ENCODE data around the gene PPP1R3E. TPM values are rescaled to one million over a fixed set of nuclear protein-coding genes. Genes with fewer than 3 reads are reported as not detected.
A peak's percentile ranks its signal among the peaks of the same experiment; 100 is the strongest.

PPP1R3E gene, protein sequence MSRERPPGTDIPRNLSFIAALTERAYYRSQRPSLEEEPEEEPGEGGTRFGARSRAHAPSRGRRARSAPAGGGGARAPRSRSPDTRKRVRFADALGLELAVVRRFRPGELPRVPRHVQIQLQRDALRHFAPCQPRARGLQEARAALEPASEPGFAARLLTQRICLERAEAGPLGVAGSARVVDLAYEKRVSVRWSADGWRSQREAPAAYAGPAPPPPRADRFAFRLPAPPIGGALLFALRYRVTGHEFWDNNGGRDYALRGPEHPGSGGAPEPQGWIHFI
- 6.5 TPM for polyA plus RNA-seq (2012; ENCODE audit: low read depth, missing spikeins)

DNA sequence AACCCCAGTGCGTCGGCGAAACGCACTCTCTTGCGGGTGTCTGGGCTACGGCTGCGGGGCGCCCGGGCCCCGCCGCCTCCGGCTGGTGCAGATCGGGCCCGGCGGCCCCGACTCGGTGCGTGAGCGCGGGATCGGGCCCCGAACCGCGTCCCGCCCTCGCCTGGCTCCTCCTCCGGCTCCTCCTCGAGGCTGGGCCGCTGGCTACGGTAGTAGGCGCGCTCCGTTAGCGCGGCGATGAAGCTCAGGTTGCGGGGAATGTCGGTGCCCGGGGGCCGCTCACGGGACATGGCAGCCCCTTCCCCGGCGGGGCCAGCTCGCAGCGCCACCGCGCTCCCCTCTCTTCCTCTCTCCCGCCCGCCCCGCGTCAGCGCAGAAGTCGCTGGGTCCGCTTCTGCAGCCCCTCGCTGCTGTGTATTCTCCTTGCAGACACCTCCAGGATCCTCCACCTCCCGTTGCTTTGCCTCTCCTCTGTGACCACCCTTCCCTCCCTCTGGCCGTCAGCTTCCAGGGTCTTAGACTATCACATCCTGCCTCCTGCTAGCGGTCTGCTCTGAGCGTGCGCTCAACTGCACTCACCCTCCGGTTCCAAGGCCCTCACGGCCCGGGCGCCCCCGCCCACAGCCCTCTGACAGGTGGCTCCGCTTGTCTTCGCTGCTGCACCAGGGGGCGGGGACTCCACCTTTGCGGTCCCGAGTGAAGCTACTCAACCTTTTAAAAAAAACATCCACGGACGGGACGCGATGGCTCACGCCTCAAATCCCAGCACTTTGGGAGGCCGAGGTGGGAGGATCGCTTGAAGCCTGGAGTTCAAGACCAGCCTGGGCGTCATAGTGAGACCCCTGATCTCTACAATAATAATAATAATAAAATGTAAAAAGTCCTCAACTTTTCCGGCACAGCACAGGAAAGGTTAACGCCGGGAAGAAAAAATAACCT lies at the start of gene PPP1R3E:
PPP1R3E (minus strand) TSS at position 570 of the 936 bp plus-strand sequence; CDS start at position 287, 283 bp downstream.
- FAIRE-seq = peak; percentile 72
- peak; percentile 64 for DNase-seq (ENCODE audit: insufficient read length, low spot score)
- TF ChIP-seq POU2F2 (IDR thresholded peaks at IDR 0.05; ENCODE audit: low read depth, low read length) (peak; percentile 51; the same call in 1 of the 2 replicates), POLR2A (IDR thresholded peaks at IDR 0.05; ENCODE audit: low read depth, low read length) (peak; percentile 79), POLR2AphosphoS5 (IDR thresholded peaks at IDR 0.05; ENCODE audit: low read depth, low read length) (peak; percentile 83), PAX5 (IDR thresholded peaks at IDR 0.05; ENCODE audit: insufficient read depth, low read length, severe bottlenecking) (no peak), TAF1 (IDR thresholded peaks at IDR 0.05; ENCODE audit: low read depth, low read length) (peak; percentile 64; the same call in 1 of the 2 replicates), SPI1 (IDR thresholded peaks at IDR 0.05; ENCODE audit: low read depth, low read length) (no peak)

DNA sequence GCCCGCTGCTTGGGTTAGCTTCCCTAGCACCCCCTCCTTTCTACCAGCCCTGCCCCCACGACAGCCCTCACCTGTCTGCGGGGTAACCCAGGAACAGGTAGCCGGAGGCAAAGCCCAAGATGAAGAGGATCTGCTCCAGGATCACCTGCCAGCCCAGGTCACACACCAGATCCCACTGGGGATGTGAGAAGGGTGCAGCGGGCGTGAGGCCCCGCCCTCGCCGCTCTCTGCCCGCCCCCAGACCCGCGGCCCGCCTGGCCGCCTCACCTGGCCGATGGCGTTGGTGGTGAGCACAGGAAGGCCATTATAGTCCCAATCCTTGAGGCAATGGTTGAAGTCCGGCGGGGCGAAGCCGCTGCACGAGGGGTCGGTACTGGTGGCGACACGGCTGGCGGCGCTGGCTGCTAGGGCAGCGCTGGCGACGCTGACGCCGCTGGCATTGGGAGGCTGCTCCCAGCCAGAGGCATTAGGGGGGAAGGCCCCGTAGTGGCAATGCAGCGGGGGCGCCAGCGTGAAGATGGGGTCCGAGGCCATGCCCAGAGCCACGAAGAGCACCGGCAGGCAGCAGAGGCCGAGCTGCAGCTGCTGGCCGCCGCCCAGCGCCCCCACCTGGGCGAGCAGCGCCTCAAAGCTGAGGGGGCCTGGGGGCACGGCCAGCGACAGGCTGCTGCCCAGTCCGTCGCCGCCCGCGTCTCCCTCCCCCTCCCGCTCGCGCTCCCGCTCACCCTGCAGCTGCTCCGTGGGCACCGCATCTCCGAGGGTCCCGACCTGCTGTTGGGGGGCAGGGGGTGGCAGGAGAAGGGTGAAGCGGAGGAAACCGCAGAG lies 49.2 kb upstream of the PPP1R3E start:
- TF ChIP-seq POU2F2 (IDR thresholded peaks at IDR 0.05; ENCODE audit: low read depth, low read length) (no peak), POLR2A (IDR thresholded peaks at IDR 0.05; ENCODE audit: low read depth, low read length) (no peak), PAX5 (IDR thresholded peaks at IDR 0.05; ENCODE audit: insufficient read depth, low read length, severe bottlenecking) (no peak), SPI1 (IDR thresholded peaks at IDR 0.05; ENCODE audit: low read depth, low read length) (no peak), POLR2AphosphoS5 (IDR thresholded peaks at IDR 0.05; ENCODE audit: low read depth, low read length) (no peak), TAF1 (IDR thresholded peaks at IDR 0.05; ENCODE audit: low read depth, low read length) (no peak)
- no peak for DNase-seq (ENCODE audit: insufficient read length, low spot score)
- no peak for FAIRE-seq

DNA sequence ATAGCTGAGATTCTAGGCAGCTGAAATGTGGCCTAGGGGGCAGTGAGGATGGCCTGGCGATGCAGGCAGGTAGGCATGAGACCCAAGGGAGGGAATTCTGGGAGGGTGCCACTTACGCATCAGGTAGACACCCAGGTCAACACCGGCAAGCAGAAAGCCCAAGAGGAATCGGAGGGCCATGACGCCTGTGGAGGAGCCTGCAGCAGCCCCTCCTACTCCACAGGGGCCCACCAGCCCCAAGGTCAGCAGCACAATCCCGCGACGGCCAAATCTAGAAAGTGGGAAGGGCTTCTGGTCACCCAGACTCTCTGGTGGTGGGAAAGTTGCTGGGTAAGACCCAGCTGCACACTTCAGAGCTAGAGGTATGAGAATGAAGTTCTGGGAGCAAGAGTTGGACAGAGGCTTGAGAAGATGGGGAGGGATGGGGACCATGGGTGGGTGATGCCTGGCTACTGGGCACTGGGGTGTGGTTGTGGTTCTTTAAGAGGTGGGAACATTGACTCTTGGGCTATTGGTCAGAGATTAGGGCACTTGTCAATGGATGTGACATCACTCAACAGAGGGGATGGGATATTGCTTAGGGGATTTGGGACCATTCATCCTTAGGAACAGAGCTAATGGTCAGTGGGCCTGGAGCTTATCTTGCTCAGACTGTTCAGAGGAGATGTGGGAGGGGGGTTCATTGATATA lies 46.6 kb upstream of the PPP1R3E start:
- FAIRE-seq = no peak

DNA sequence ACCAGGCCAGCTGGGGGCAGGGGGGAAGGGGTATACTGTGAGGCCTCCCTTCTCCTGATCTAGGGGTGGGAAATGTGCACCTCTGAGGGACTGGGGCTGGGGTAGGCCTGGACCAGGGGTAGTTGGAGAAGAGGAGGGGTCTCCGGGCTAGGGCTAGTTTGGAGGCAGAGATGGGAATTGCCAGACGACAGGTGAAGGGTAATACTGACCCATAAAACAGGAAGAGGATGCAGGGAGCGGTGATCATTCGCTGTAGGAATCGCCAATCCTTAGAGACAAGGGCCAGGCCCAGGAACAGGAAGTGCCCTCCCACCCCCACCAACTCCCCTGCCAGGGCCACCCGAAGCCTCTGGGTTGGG lies 45.6 kb upstream of the PPP1R3E start:
- FAIRE-seq = no peak
- no peak for DNase-seq (ENCODE audit: insufficient read length, low spot score)
- TF ChIP-seq TAF1 (IDR thresholded peaks at IDR 0.05; ENCODE audit: low read depth, low read length) (no peak), PAX5 (IDR thresholded peaks at IDR 0.05; ENCODE audit: insufficient read depth, low read length, severe bottlenecking) (no peak), POLR2AphosphoS5 (IDR thresholded peaks at IDR 0.05; ENCODE audit: low read depth, low read length) (no peak), POU2F2 (IDR thresholded peaks at IDR 0.05; ENCODE audit: low read depth, low read length) (no peak), POLR2A (IDR thresholded peaks at IDR 0.05; ENCODE audit: low read depth, low read length) (no peak), SPI1 (IDR thresholded peaks at IDR 0.05; ENCODE audit: low read depth, low read length) (no peak)

More for the DNA sequence above, 46.6 kb upstream of the PPP1R3E start:
- no peak for DNase-seq (ENCODE audit: insufficient read length, low spot score)
- TF ChIP-seq PAX5 (IDR thresholded peaks at IDR 0.05; ENCODE audit: insufficient read depth, low read length, severe bottlenecking) (no peak), POU2F2 (IDR thresholded peaks at IDR 0.05; ENCODE audit: low read depth, low read length) (no peak), SPI1 (IDR thresholded peaks at IDR 0.05; ENCODE audit: low read depth, low read length) (no peak), POLR2A (IDR thresholded peaks at IDR 0.05; ENCODE audit: low read depth, low read length) (no peak), TAF1 (IDR thresholded peaks at IDR 0.05; ENCODE audit: low read depth, low read length) (no peak), POLR2AphosphoS5 (IDR thresholded peaks at IDR 0.05; ENCODE audit: low read depth, low read length) (no peak)

DNA sequence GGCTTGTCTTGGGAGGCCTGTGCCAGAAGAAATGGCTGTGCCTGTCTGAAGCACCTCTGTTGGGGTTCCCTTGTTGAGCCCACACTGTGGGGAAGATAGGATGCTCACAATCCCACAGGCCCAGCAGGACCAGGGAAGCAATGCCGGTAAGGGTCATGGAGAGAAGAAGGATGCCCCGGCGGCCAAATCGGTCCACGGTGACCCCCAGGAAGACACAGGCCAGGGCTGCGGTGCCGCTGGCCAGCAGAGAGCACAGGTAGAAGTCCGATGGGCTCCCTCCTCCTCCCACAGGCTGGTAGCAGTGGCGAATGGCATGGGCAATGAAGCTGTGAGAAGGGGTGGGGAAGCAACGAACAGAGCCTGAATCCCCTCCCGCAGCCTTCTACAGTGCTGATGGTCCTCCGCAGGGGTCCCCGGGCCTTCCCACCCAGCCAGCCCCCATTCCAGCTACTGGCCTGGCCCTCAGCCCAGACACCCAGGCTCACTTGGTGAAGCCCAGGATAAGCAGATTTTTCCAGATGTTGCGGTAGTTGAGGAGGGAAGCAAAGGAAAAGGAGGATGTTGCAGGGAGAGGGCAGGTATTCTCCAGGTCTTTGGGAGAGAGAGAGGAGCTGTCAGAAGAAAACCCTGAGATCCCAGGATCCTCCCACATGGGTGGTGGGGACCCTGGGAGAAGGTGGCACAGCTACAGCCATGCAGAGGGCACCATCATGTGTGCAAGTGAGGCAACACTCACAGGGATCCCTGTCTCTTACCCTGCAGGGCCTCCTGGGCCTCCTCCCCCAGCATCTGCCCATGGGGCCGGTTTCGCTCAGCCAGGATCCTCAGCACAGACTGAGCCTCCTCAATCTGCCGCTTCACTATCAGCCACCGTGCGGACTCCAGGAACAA lies 45.0 kb upstream of the PPP1R3E start:
- FAIRE-seq (no peak), DNase-seq (ENCODE audit: insufficient read length, low spot score) (no peak)
- TF ChIP-seq POLR2AphosphoS5 (IDR thresholded peaks at IDR 0.05; ENCODE audit: low read depth, low read length) (no peak), POLR2A (IDR thresholded peaks at IDR 0.05; ENCODE audit: low read depth, low read length) (no peak), POU2F2 (IDR thresholded peaks at IDR 0.05; ENCODE audit: low read depth, low read length) (no peak), SPI1 (IDR thresholded peaks at IDR 0.05; ENCODE audit: low read depth, low read length) (no peak), PAX5 (IDR thresholded peaks at IDR 0.05; ENCODE audit: insufficient read depth, low read length, severe bottlenecking) (no peak), TAF1 (IDR thresholded peaks at IDR 0.05; ENCODE audit: low read depth, low read length) (no peak)

DNA sequence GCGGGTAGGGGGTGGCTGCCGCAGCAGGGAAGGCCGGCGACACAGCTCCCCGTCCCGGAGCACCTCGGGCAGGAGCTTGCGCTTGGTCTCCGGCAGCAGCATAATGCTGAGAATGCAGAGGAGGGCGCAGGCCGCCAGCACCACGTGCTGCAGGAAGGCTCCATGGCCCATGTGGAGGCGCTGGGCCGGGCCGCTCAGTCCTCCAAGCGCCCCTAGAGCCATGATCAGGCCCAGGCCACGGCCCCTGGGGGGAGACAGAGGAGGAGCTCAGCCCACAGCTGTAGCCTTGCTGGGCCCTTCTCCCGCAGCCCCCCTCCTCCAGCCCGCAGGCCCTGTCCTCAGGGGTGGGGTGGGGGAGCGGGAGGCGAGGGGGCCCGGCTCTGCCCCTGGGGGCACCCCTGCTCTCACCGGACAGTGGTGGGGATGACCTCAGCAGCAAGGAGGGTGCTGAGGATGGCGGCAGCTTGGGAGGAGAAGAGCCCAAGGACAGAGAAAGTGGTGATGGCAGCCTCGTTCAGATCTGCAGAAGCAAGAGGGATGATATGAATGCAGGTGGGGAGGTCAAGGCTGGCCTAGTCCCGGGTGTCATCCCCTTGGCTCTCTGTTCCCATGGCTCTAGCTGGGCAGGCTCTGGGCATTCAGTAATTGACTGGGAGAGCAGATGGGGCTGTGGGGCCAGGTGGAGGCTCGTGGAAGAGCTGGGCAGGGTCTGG lies 44.2 kb upstream of the PPP1R3E start:
- DNase-seq (ENCODE audit: insufficient read length, low spot score) (no peak), FAIRE-seq (no peak)
- no peak for TF ChIP-seq POLR2A (IDR thresholded peaks at IDR 0.05; ENCODE audit: low read depth, low read length)
- TF ChIP-seq PAX5 (IDR thresholded peaks at IDR 0.05; ENCODE audit: insufficient read depth, low read length, severe bottlenecking) = no peak
- TF ChIP-seq POLR2AphosphoS5 (IDR thresholded peaks at IDR 0.05; ENCODE audit: low read depth, low read length) = no peak
- no peak for TF ChIP-seq SPI1 (IDR thresholded peaks at IDR 0.05; ENCODE audit: low read depth, low read length)
- no peak for TF ChIP-seq TAF1 (IDR thresholded peaks at IDR 0.05; ENCODE audit: low read depth, low read length)
- no peak for TF ChIP-seq POU2F2 (IDR thresholded peaks at IDR 0.05; ENCODE audit: low read depth, low read length)

Data from GM12891 (cell line).